ENCODE data around the gene TAF4. TPM values are rescaled to one million over a fixed set of nuclear protein-coding genes. Genes with fewer than 3 reads are reported as not detected.

Gene TAF4
- total RNA-seq, 2 experiments from 2014 or later, result 18.0 to 20.0 TPM

DNA sequence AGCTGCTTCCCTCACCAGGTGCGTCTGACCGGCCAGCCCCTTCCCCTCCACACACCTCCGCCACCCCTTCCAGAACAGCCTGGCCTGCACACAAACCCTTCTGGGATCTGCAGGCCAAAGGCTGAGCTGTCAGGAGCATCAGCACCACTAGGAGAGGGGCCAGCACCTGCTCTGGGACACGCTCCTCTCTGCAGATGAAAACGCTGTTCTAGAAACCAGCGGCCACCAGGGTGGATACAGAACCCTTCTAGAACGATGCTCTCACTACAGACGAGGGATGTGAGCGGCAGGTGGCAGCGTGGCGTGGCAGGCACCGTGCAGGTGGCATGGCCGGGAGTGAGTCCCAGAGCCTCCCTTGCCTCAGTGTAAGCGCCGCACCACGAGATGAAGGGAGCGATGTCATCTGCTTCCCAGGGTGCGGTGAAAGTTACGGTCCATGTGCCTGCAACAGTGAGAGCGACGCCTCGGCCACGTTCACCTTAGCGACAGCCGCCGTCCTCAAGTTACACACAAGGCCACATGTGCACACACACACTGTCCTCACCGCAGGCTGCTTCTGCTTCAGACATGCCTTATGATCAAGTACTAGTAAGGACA, 53.6 kb downstream of the TAF4 start:
- Mint-ChIP-seq H3K27me3 (no peaks in the 10 kb centered on the region), H3K4me3 (no peak overlapping the region), H3K4me1 (peaks cover 4% of the 10 kb centered on the region), H3K36me3 (ENCODE audit: low read depth) (peaks cover 21% of the 10 kb centered on the region), H3K9me3 (no peaks in the 10 kb centered on the region), H3K27ac (no peak overlapping the region)
- DNase-seq, result no peak
- CTCF ChIA-PET, result interaction anchor here (0.5 to 1.9 kb wide), 5 partner anchors 13 to 155 kb away, joined by 3 to 9 read pairs (median 4); no protein-coding TSS in a partner anchor
- POLR2A ChIA-PET, result interaction anchor here (0.9 to 1.5 kb wide), 2 partner anchors 124 to 130 kb away, joined by 3 to 4 read pairs; no protein-coding TSS in a partner anchor

DNA sequence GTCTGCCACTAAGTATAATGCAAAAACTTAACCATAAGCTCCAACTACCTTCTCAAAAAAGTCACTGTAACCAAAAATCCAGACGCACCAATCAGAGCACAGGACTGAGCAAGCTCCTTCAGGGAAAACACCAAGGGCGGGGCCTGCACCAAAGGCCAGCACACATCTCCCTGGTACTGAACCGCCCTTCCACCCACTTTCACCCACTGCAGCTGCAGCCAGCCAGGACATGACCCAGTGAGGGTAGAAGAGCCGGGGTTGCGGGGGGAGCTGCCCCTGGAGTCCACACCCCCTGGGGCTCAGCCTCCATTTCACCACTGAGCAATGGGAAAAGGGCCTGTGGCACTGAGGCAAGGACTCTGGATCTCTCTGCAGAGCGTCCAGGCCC, 54.3 kb downstream of the TAF4 start:
- ChIA-PET POLR2A (interaction anchor here (0.9 to 1.5 kb wide), 3 partner anchors 55 to 131 kb away, joined by 3 to 4 read pairs (median 4); partner anchors contain the start of gene TAF4), CTCF (interaction anchor here (0.5 to 2.0 kb wide), 10 partner anchors 13 to 364 kb away, joined by 3 to 10 read pairs (median 4); no protein-coding TSS in a partner anchor)
- no peak for DNase-seq
- Mint-ChIP-seq H3K27ac (no peak overlapping the region), H3K4me1 (peaks cover 4% of the 10 kb centered on the region), H3K27me3 (no peaks in the 10 kb centered on the region), H3K9me3 (no peaks in the 10 kb centered on the region), H3K4me3 (no peak overlapping the region), H3K36me3 (ENCODE audit: low read depth) (peaks cover 23% of the 10 kb centered on the region)

DNA sequence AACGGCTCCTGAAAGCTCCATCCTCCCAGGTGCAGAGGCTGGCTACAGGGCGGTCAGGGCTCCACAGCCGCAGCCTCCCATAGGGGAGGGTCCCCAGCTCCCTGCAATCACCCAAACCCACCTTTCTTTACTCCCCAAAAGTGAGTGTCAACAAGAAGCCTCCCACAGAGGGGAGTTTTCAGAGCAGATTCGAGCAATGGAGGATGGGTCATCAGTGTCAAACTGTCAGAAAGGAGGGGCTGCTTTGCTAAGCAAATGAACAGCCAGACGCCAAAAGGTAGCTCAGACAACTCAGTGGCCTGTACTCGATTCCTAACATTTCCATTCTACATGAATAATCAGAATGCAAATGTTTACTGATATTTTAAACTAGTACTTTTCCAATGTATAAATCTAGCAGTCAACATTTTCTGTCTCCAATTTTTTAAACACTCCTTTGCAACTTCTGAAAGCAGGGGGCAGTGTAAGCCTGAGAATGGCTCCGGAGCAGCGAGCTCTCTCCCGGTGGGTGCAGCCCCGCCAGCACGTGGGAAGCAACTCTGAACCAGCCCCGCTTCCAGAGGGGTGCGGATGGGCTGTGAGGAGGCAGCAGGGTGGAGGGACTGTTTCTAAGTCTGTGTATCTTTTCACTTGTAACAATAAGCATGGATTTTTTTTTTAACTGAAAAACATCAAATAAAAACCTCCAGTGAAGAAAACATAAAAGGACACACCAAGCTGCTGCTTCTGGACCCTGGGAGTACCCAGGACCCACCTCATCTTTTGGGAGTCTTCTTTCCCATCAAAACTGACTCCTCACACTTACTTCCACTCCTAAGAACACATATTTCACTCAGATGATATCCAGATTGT, 54.9 kb downstream of the TAF4 start:
- peaks cover 4% of the 10 kb centered on the region for H3K4me1 Mint-ChIP-seq
- ChIA-PET POLR2A (interaction anchor here (0.7 to 1.5 kb wide), 3 partner anchors 55 to 797 kb away, joined by 3 to 4 read pairs (median 4); partner anchors contain the start of gene TAF4), CTCF (interaction anchor here (0.6 to 2.0 kb wide), 11 partner anchors 10 to 364 kb away, joined by 3 to 10 read pairs (median 4); no protein-coding TSS in a partner anchor)
- H3K4me3 Mint-ChIP-seq, result no peak overlapping the region
- peaks cover 27% of the 10 kb centered on the region for H3K36me3 Mint-ChIP-seq (ENCODE audit: low read depth)
- no peaks in the 10 kb centered on the region for H3K9me3 Mint-ChIP-seq
- no peaks in the 10 kb centered on the region for H3K27me3 Mint-ChIP-seq
- H3K27ac Mint-ChIP-seq, result no peak overlapping the region
- peak; percentile 55 for DNase-seq

DNA sequence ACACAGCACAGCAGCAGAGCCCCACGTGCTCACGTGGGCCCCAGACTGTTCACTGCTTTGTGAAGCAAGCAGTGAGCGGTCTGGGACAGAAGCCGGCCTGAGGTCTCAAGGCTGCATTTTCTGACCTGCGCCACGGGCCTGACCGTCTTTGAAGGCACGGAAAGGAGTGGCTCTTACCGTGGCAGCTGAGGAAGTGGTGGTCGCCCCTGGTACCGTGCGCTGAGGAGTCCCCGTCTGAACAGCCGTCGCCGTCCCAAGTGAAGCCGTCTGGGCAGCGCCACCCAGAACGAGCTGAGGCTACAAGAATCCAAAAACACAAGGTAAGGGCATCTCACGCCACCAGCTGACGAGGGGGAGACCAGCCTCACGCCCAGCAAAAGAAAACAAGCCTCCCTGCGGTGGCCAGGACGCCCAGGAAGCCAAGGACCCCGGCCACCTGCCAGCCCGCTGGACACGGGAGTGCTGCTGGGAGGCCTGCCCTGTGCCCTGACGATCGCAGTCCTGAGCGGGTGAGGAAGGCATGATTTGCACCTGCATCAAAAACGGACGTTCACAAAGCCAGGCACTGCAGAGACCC, 55.7 kb downstream of the TAF4 start:
- no peak for DNase-seq
- H3K4me3 Mint-ChIP-seq, result no peak overlapping the region
- H3K36me3 Mint-ChIP-seq (ENCODE audit: low read depth), result peaks cover 31% of the 10 kb centered on the region
- no peaks in the 10 kb centered on the region for H3K27me3 Mint-ChIP-seq
- H3K9me3 Mint-ChIP-seq, result no peaks in the 10 kb centered on the region
- H3K4me1 Mint-ChIP-seq, result peaks cover 4% of the 10 kb centered on the region
- H3K27ac Mint-ChIP-seq, result no peak overlapping the region
- ChIA-PET CTCF (interaction anchor here (1.3 to 2.0 kb wide), 4 partner anchors 9 to 128 kb away, joined by 3 to 10 read pairs (median 5); no protein-coding TSS in a partner anchor), POLR2A (interaction anchor here (0.7 kb wide), 1 partner anchor 796 kb away, joined by 3 read pairs; no protein-coding TSS in a partner anchor)

DNA sequence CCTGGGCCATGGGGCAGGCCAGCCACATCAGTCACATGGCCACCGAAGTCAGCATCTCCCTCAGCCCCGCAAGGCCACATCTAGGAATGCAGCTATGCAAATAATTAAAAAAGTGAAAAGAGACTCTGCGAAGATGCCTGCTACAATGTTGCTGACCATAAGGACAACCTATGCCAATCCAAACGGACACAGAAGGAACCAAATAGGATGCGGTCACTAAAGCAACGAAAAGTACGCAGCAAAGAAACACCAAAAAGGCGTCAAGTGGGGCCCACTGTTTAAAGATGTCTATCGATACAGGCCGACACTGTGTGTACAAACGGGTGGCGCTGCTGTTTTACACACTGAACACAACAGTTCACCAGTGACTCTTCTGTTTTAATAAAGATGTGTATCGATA, 56.4 kb downstream of the TAF4 start:
- Mint-ChIP-seq H3K4me3 (no peak overlapping the region), H3K27ac (no peak overlapping the region), H3K27me3 (no peaks in the 10 kb centered on the region), H3K4me1 (peaks cover 4% of the 10 kb centered on the region), H3K9me3 (no peaks in the 10 kb centered on the region), H3K36me3 (ENCODE audit: low read depth) (peaks cover 31% of the 10 kb centered on the region)
- no peak for DNase-seq
- POLR2A ChIA-PET, result no interaction called here
- CTCF ChIA-PET, result no interaction called here

DNA sequence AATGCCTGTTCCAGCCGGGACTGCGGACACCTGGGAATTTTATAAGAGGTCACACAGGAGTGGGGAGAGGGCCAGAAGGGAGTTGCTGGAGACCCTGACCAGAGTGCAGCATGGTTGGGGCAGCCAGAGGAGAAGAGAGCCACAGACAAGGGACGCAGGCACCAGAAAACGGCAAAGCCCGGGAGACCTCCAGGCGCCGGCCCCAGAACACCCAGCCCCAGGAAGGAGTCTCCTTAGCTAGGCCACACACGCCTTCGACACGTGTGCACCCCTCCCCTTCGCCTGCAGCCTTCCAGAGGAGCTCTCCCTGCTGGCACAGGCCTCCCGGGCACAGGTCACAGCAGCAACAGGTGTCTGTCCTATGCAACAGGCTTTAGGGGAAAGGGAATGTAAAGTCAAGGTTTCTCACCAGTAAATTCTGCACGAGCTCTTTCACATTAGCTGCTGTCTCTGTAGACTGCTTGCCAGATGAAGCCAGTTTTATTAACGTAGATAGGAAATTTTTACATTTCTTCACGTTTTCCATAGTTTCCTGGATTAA, 57.0 kb downstream of the TAF4 start:
- ChIA-PET CTCF (no interaction called here), POLR2A (no interaction called here)
- Mint-ChIP-seq H3K4me1 (peaks cover 4% of the 10 kb centered on the region), H3K4me3 (no peak overlapping the region), H3K9me3 (no peaks in the 10 kb centered on the region), H3K27ac (no peak overlapping the region), H3K27me3 (no peaks in the 10 kb centered on the region), H3K36me3 (ENCODE audit: low read depth) (peaks cover 31% of the 10 kb centered on the region)
- DNase-seq, result no peak

DNA sequence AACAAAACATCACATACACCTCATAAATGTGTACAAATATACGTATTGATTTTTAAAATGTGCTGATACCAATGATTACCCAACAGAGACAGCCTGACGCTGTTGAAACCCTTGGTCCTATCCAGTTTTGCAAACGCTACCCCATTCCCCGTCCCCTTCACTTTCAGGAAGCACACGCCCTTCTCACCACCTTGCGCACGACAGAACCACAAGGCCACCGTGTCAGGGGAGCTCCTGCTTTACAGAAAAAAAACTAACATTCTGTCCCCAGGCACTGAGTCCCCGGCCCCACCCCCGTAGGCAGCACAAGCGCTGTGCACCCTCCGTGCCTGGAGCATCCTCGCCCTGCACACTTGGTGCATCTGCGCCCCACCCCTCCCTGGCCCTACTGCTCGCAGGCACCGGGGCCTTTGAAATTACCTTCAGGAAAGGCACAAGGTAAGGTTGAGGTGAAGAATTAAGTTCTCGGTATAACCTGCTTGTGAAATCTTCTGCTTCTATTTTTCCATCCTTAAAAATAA, 58.5 kb downstream of the TAF4 start:
- Mint-ChIP-seq H3K4me1 (peaks cover 4% of the 10 kb centered on the region), H3K36me3 (ENCODE audit: low read depth) (peaks cover 30% of the 10 kb centered on the region), H3K27ac (no peak overlapping the region), H3K9me3 (no peaks in the 10 kb centered on the region), H3K4me3 (no peak overlapping the region), H3K27me3 (no peaks in the 10 kb centered on the region)
- POLR2A ChIA-PET, result no interaction called here
- no peak for DNase-seq
- CTCF ChIA-PET, result no interaction called here

DNA sequence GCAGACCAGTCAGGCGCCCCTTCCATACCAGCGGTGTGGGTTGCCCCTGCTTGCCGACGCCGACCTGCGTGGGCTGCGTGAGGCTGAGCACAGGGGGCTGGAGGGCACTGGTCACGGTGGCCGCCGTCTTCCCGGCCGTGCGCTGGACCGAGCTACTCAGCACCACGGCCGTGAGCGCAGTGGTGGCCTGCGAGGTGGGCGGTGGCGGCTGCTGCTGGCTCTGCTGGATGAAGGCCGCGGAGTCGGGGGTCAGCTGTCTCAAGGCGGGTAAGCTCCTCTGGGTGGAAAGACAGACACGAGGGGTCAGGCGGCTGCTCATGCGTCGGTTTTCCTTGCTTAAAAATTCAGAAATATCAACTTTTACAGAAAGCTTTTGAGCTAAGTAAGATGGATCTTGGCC, 59.2 kb downstream of the TAF4 start:
- no peak overlapping the region for H3K27ac Mint-ChIP-seq
- POLR2A ChIA-PET, result no interaction called here
- H3K27me3 Mint-ChIP-seq, result no peaks in the 10 kb centered on the region
- DNase-seq, result no peak
- peaks cover 37% of the 10 kb centered on the region for H3K36me3 Mint-ChIP-seq (ENCODE audit: low read depth)
- no peaks in the 10 kb centered on the region for H3K9me3 Mint-ChIP-seq
- H3K4me1 Mint-ChIP-seq, result peaks cover 4% of the 10 kb centered on the region
- CTCF ChIA-PET, result no interaction called here
- H3K4me3 Mint-ChIP-seq, result no peak overlapping the region

DNA sequence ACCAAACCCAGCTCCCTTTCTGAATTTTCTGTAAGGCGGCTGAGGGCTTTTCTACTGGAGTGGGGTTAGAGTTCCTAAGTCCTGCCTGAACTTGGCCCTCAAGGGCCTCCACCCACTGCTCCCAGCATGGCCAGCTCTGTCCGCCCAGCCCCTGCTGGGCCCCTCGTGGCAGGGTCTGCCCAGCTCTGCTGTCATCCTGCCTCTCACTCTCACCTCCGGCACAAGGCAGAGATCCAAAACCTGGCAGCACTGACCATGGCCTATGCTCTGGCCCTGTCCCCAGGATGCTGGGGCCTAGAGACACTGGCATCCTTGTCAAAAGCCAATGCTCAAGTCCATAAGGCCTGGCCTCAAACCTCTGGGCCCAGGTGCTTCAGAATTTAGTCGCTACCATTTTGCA, 61.1 kb downstream of the TAF4 start:
- H3K36me3 Mint-ChIP-seq (ENCODE audit: low read depth), result peaks cover 44% of the 10 kb centered on the region
- ChIA-PET POLR2A (no interaction called here), CTCF (interaction anchor here (0.6 kb wide), 1 partner anchor 404 kb away, joined by 3 read pairs; no protein-coding TSS in a partner anchor)
- H3K27me3 Mint-ChIP-seq, result no peaks in the 10 kb centered on the region
- no peaks in the 10 kb centered on the region for H3K9me3 Mint-ChIP-seq
- H3K27ac Mint-ChIP-seq, result no peak overlapping the region
- no peak for DNase-seq
- no peaks in the 10 kb centered on the region for H3K4me1 Mint-ChIP-seq
- no peak overlapping the region for H3K4me3 Mint-ChIP-seq

DNA sequence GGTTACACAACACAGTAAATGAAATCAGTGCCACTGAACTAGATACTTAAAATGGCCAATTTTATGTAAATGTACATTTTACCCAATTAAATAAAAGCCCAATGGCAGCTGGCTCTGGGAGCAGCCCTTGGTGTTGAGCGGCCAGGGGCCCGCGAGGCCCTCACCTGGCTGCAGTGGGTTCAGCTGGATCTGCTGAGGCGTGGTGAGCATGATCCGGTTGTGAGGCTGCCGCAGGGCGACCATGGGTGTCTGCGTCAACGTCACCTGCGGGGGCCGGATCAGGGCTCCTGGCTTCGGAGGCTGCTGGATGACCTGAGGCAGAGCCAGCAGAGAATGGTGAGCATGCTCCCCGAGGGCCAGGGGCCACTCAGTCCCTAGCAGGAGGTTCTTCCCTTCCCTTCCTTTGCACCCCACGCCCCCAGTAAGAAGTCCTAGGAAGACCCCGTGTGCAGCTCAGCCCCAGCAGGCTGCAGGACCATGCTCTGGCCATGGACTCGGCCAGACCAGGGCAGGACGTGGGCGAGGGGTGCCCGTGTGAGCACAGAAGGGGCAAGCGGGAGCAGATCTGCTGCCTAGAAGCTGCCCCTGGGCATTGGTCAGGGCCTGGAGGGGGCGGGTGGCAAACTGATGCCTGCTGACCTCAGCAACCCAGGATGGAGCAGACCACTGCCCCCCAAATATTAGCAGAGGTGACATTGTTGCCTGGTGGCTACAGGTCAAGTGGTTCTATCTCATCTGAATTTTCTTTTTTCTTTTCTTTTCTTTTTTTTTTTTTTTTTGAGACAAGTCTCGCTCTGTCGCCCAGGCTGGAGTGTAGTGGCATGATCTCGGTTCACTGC, 61.9 kb downstream of the TAF4 start:
- Mint-ChIP-seq H3K4me1 (no peaks in the 10 kb centered on the region), H3K9me3 (no peaks in the 10 kb centered on the region), H3K4me3 (no peak overlapping the region), H3K36me3 (ENCODE audit: low read depth) (peaks cover 43% of the 10 kb centered on the region), H3K27me3 (no peaks in the 10 kb centered on the region), H3K27ac (no peak overlapping the region)
- ChIA-PET POLR2A (interaction anchor here (0.6 kb wide), 1 partner anchor 236 kb away, joined by 3 read pairs; no protein-coding TSS in a partner anchor), CTCF (interaction anchor here (0.6 kb wide), 1 partner anchor 405 kb away, joined by 3 read pairs; no protein-coding TSS in a partner anchor)
- DNase-seq, result no peak

DNA sequence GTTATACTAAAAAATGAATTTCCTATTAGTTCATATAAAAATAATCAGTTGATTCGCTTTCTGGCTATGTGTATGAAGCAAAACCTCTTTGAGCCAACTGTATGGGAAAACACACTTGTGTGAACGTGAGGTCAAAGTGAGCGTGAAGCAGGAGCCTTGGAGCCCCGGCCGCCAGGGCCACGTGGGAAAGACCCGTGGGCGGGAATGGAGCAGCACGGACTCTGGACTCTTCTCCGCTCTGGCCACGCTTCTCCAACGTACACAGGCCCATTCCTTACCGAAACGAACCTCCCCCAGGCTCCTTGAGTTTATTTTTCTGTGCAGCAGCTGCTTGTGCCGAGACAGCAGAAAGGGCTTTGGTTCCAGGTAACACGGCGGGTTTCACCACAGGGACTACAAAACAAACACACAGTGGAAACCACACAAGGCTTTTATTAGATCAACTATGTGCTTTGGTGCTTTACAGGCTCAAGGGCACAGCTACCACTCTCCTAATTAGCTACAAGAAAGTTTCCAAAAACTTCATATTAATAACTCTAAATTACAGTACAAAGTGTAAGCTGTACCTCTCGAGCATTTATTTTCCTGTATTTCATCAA, 62.7 kb downstream of the TAF4 start:
- Mint-ChIP-seq H3K9me3 (no peaks in the 10 kb centered on the region), H3K36me3 (ENCODE audit: low read depth) (peaks cover 40% of the 10 kb centered on the region), H3K4me3 (no peak overlapping the region), H3K4me1 (no peaks in the 10 kb centered on the region), H3K27me3 (no peaks in the 10 kb centered on the region), H3K27ac (no peak overlapping the region)
- DNase-seq, result no peak
- POLR2A ChIA-PET, result interaction anchor here (0.6 kb wide), 1 partner anchor 236 kb away, joined by 3 read pairs; no protein-coding TSS in a partner anchor
- CTCF ChIA-PET, result no interaction called here
